NT2/D1 (cell line): Measurements from ENCODE around the gene INAFM2.

ENCODE experiments used
- SUZ12 ChIP-seq: IDR thresholded peaks from 2 replicates; pipeline ENCODE4 v1.6.1; 2011; ENCODE audit not compliant: insufficient read length, insufficient read depth; ENCODE audit errors: extremely low read depth
- YY1 ChIP-seq: IDR thresholded peaks from 2 replicates; pipeline ENCODE4 v1.6.1; 2011; ENCODE audit not compliant: insufficient read length, insufficient read depth
- ZNF274 ChIP-seq: IDR thresholded peaks from 2 replicates; pipeline ENCODE4 v1.6.1; 2011; ENCODE audit warnings: mild to moderate bottlenecking, low read depth, low read length

GRCh38 chr15:40290545-40290917 is 33.0 kb upstream of the INAFM2 start:
- no peak for TF ChIP-seq ZNF274
- no peak for TF ChIP-seq SUZ12
- no peak for TF ChIP-seq YY1
